ENCODE measurements around the gene NFYA.

The NFYA gene

DNA sequence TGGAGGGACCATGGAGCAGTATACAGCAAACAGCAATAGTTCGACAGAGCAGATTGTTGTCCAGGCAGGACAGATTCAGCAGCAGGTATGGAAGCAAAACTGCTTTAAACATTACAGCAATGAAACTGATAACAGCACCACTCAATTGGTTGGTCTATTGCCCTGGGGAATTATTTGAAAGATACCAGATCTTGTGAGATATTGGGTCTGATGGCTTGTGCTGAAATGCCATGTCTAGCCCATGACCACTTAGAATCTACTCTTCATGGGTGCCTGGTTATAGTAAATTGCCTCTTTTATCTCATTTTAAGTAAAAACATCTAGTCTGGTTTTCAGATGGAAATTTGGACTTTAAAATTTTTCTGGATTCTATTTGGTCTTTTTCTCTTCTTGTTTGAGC is 6.3 kb downstream of the NFYA start:
- H3K4me2 ChIP-seq (ENCODE audit: insufficient read depth, low read length): peak overlapping the region; percentile 15; the same call in 1 of the 2 replicates
- no peaks in the 10 kb centered on the region for H3K27me3 ChIP-seq (ENCODE audit: insufficient read depth, low read length, poor library complexity)
- no peak overlapping the region for H3K27ac ChIP-seq (ENCODE audit: low read length)
- peaks cover 98% of the 10 kb centered on the region for H3K79me2 ChIP-seq (ENCODE audit: insufficient read depth, low read length)
- H2AFZ ChIP-seq (ENCODE audit: low read depth, low read length): no peak overlapping the region
- no peaks in the 10 kb centered on the region for H3K9me3 ChIP-seq (ENCODE audit: insufficient read depth, low read length, severe bottlenecking)
- H4K20me1 ChIP-seq (ENCODE audit: insufficient read depth, low read length): peaks cover 63% of the 10 kb centered on the region
- H3K4me3 ChIP-seq (ENCODE audit: low read depth in 1 of 2, low read length in 2 of 2): no peak overlapping the region
- no peak overlapping the region for H3K9ac ChIP-seq (ENCODE audit: low read depth, low read length)
- TF ChIP-seq CTCF (IDR thresholded peaks at IDR 0.05; ENCODE audit: borderline replicate concordance, extremely low read depth, low read length, poor library complexity, severe bottlenecking) (no peak), EZH2 (IDR thresholded peaks at IDR 0.05; ENCODE audit: borderline replicate concordance, low read depth, low read length, severe bottlenecking) (no peak)
- H3K4me1 ChIP-seq (ENCODE audit: insufficient read depth, low read length): peaks cover 42% of the 10 kb centered on the region
- ATAC-seq (ENCODE audit: insufficient read depth, low read depth) (no peak), DNase-seq (no peak)
- H3K36me3 ChIP-seq (ENCODE audit: insufficient read depth, low read length): peaks cover 83% of the 10 kb centered on the region

DNA sequence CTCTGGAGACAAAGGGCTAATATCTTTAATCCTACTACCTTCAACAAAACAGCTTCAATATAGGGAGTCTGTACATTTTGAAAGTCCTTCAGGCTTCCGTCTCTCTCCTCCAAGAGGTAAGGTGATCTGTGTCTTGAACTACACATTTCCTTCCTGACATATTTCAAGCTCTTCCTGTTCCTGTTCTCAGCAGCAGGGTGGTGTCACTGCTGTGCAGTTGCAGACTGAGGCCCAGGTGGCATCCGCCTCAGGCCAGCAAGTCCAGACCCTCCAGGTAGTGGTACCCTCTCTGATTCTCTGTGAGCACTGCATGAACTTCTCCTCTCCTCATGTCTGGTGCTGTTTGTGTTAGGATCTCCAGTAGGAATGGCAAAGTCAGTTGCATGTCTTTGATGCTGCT is 7.8 kb downstream of the NFYA start:
- H3K4me1 ChIP-seq (ENCODE audit: insufficient read depth, low read length): peaks cover 26% of the 10 kb centered on the region
- no peaks in the 10 kb centered on the region for H3K27me3 ChIP-seq (ENCODE audit: insufficient read depth, low read length, poor library complexity)
- H3K4me3 ChIP-seq (ENCODE audit: low read depth in 1 of 2, low read length in 2 of 2): no peak overlapping the region
- DNase-seq (no peak), ATAC-seq (ENCODE audit: insufficient read depth, low read depth) (no peak)
- H3K9ac ChIP-seq (ENCODE audit: low read depth, low read length): no peak overlapping the region
- no peak overlapping the region for H2AFZ ChIP-seq (ENCODE audit: low read depth, low read length)
- peaks cover 87% of the 10 kb centered on the region for H3K36me3 ChIP-seq (ENCODE audit: insufficient read depth, low read length)
- H4K20me1 ChIP-seq (ENCODE audit: insufficient read depth, low read length): peaks cover 48% of the 10 kb centered on the region; the same call in 1 of the 2 replicates
- no peak overlapping the region for H3K4me2 ChIP-seq (ENCODE audit: insufficient read depth, low read length)
- H3K27ac ChIP-seq (ENCODE audit: low read length): no peak overlapping the region
- H3K9me3 ChIP-seq (ENCODE audit: insufficient read depth, low read length, severe bottlenecking): no peaks in the 10 kb centered on the region
- no peak for TF ChIP-seq EZH2 (IDR thresholded peaks at IDR 0.05; ENCODE audit: borderline replicate concordance, low read depth, low read length, severe bottlenecking)
- TF ChIP-seq CTCF (IDR thresholded peaks at IDR 0.05; ENCODE audit: borderline replicate concordance, extremely low read depth, low read length, poor library complexity, severe bottlenecking): no peak
- H3K79me2 ChIP-seq (ENCODE audit: insufficient read depth, low read length): peaks cover 96% of the 10 kb centered on the region

DNA sequence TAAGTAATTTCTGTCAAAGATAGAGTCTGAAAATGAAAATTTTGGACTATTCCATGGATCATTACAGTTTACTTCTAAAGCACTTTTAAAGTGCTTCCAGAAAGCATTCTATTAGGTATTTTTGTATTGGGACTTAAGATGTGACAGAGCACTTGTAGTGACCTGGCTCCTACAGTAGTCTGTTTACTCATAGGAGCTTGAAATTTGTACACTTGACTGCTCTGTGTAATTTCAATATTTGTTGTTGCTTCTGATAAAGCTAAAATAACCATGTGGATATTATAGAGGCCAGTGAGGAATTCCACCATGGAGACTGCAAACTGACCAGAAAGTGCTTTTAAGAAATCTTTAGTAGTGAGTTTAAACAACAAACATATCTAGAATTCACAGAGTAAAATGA is 10.3 kb downstream of the NFYA start:
- no peak for ATAC-seq (ENCODE audit: insufficient read depth, low read depth)
- TF ChIP-seq EZH2 (IDR thresholded peaks at IDR 0.05; ENCODE audit: borderline replicate concordance, low read depth, low read length, severe bottlenecking) (no peak), CTCF (IDR thresholded peaks at IDR 0.05; ENCODE audit: borderline replicate concordance, extremely low read depth, low read length, poor library complexity, severe bottlenecking) (no peak)

DNA sequence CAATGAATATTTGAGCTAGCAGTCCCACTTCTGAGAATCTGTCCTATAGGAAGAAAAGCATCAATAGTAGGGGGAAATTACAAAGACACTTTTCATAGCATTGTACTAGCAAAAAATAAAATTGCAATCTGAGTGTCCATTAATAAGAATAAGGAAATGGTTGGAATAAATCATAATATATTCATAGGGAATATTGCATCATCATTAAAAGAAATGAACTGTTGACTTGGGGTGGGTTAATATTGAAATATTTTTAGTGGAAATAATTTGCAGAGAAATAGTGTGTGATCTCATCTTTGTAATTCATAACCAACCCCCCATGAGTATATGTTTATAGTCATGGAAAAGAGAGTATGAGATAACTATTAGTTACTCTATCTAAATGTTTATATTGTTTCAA is 12.4 kb downstream of the NFYA start:
- H4K20me1 ChIP-seq (ENCODE audit: insufficient read depth, low read length): peaks cover 18% of the 10 kb centered on the region; the same call in 1 of the 2 replicates
- DNase-seq (no peak), ATAC-seq (ENCODE audit: insufficient read depth, low read depth) (no peak)
- TF ChIP-seq CTCF (IDR thresholded peaks at IDR 0.05; ENCODE audit: borderline replicate concordance, extremely low read depth, low read length, poor library complexity, severe bottlenecking) (no peak), EZH2 (IDR thresholded peaks at IDR 0.05; ENCODE audit: borderline replicate concordance, low read depth, low read length, severe bottlenecking) (no peak)
- H3K4me3 ChIP-seq (ENCODE audit: low read depth in 1 of 2, low read length in 2 of 2): no peak overlapping the region
- peaks cover 79% of the 10 kb centered on the region for H3K79me2 ChIP-seq (ENCODE audit: insufficient read depth, low read length)
- H2AFZ ChIP-seq (ENCODE audit: low read depth, low read length): no peak overlapping the region
- H3K27ac ChIP-seq (ENCODE audit: low read length): no peak overlapping the region
- no peak overlapping the region for H3K9ac ChIP-seq (ENCODE audit: low read depth, low read length)
- no peak overlapping the region for H3K4me2 ChIP-seq (ENCODE audit: insufficient read depth, low read length)
- H3K9me3 ChIP-seq (ENCODE audit: insufficient read depth, low read length, severe bottlenecking): no peaks in the 10 kb centered on the region
- H3K27me3 ChIP-seq (ENCODE audit: insufficient read depth, low read length, poor library complexity): no peaks in the 10 kb centered on the region
- H3K36me3 ChIP-seq (ENCODE audit: insufficient read depth, low read length): peaks cover 91% of the 10 kb centered on the region
- H3K4me1 ChIP-seq (ENCODE audit: insufficient read depth, low read length): no peaks in the 10 kb centered on the region

More for the DNA sequence above, 10.3 kb downstream of the NFYA start:
- Histone ChIP-seq H3K27ac (ENCODE audit: low read length) (no peak overlapping the region), H3K36me3 (ENCODE audit: insufficient read depth, low read length) (peaks cover 94% of the 10 kb centered on the region), H3K9ac (ENCODE audit: low read depth, low read length) (no peak overlapping the region), H3K27me3 (ENCODE audit: insufficient read depth, low read length, poor library complexity) (no peaks in the 10 kb centered on the region), H2AFZ (ENCODE audit: low read depth, low read length) (no peak overlapping the region), H3K79me2 (ENCODE audit: insufficient read depth, low read length) (peaks cover 92% of the 10 kb centered on the region), H4K20me1 (ENCODE audit: insufficient read depth, low read length) (peaks cover 33% of the 10 kb centered on the region; the same call in 1 of the 2 replicates), H3K4me2 (ENCODE audit: insufficient read depth, low read length) (no peak overlapping the region), H3K9me3 (ENCODE audit: insufficient read depth, low read length, severe bottlenecking) (no peaks in the 10 kb centered on the region), H3K4me3 (ENCODE audit: low read depth in 1 of 2, low read length in 2 of 2) (no peak overlapping the region), H3K4me1 (ENCODE audit: insufficient read depth, low read length) (peaks cover 9% of the 10 kb centered on the region; the same call in 1 of the 2 replicates)
- no peak for DNase-seq
